Endothelial cell of umbilical vein (primary cell): ENCODE results near the gene ATP5IF1. TPM values are rescaled to one million over a fixed set of nuclear protein-coding genes. Genes with fewer than 3 reads are reported as not detected.

Experiments used
- BruUV-seq: library from RNA; stranded (reverse); fragments of 400-500 nt; replicated peaks from 2 replicates; lab custom pipeline; 2021; lab: Mats Ljungman, UMichigan
- CTCF ChIA-PET: fragments of 300-600, 350-600 bp; sonication (Branson Sonifier 250); formaldehyde crosslinking; loops from one replicate; lab custom pipeline; 2021; ENCODE audit warnings: antibody characterized with exemption, inconsistent platforms; lab: Charles Lee
- POLR2A ChIA-PET: fragments of 300-600, 350-600 bp; sonication (Branson Sonifier 250); formaldehyde crosslinking; loops from one replicate; lab custom pipeline; 2021; ENCODE audit warnings: antibody characterized with exemption, inconsistent platforms; lab: Charles Lee
- DNase-seq: peaks from one replicate; pipeline ENCODE4 v3.0.0-alpha.2; 2011; ENCODE audit warnings: low read depth, low spot score
- FAIRE-seq: peaks from 2 replicates; lab custom pipeline; 2011; peaks lifted over from hg19 to GRCh38; lab: Jason Lieb, UNC
- H2AFZ ChIP-seq: 2 replicates; pipeline ENCODE4 v1.6.0; 2012; ENCODE audit warnings: low read depth, low read length, control low read depth, inconsistent platforms
- H3K27ac ChIP-seq: 2 replicates; pipeline ENCODE4 v1.5.1; 2011; ENCODE audit warnings: low read depth, mild to moderate bottlenecking, control low read depth, low read length, moderate library complexity; ENCODE audit not compliant: insufficient read depth
- H3K27me3 ChIP-seq, 2 experiments: 2 replicates each; pipeline versions ENCODE4 v1.6.0 to v1.6.1; 2011; ENCODE audit warnings: low read length in 2 of 2, mixed read lengths in 1 of 2; ENCODE audit not compliant: control insufficient read depth in 2 of 2, insufficient read depth in 2 of 2
- H3K36me3 ChIP-seq, 2 experiments: 2 replicates in 1 of 2; 3 replicates in 1 of 2; pipeline ENCODE4 v1.5.1; 2011; ENCODE audit warnings: low read length in 2 of 2, mild to moderate bottlenecking in 1 of 2, moderate library complexity in 1 of 2; ENCODE audit not compliant: control insufficient read depth in 2 of 2, insufficient read depth in 2 of 2; ENCODE audit errors: extremely low read depth in 1 of 2
- H3K4me1 ChIP-seq: 3 replicates; pipeline ENCODE4 v1.5.1; 2011; ENCODE audit warnings: mild to moderate bottlenecking, low read length; ENCODE audit not compliant: control insufficient read depth, insufficient read depth; ENCODE audit errors: extremely low read depth
- H3K4me2 ChIP-seq: 2 replicates; pipeline ENCODE4 v1.6.1; 2011; ENCODE audit warnings: low read length, control low read depth, mixed read lengths; ENCODE audit not compliant: insufficient read depth
- H3K4me3 ChIP-seq, 3 experiments: fragments of 200-600 bp in 1 of 3; sonication (generic), shearing (Covaris generic) in 1 of 3; replicated peaks in 1 of 3; 2 replicates each; pipeline ENCODE4 v1.5.1; 2011 to 2016; ENCODE audit warnings: control low read depth in 3 of 3, low read length in 3 of 3, mild to moderate bottlenecking in 2 of 3, inconsistent platforms in 1 of 3, low read depth in 1 of 3, moderate library complexity in 1 of 3; ENCODE audit not compliant: insufficient read depth in 1 of 3
- H3K79me2 ChIP-seq: 2 replicates; pipeline ENCODE4 v1.6.0; 2012; ENCODE audit warnings: low read length, inconsistent platforms; ENCODE audit not compliant: control insufficient read depth, insufficient read depth
- H3K9ac ChIP-seq: replicated peaks from 2 replicates; pipeline ENCODE3; 2011; ENCODE audit warnings: low read length, control low read depth; ENCODE audit not compliant: insufficient read depth; ENCODE audit errors: extremely low read depth
- H3K9me1 ChIP-seq: replicated peaks from 3 replicates; pipeline ENCODE4 v1.6.0; 2011; ENCODE audit warnings: mild to moderate bottlenecking, low read length; ENCODE audit not compliant: control insufficient read depth, insufficient read depth; ENCODE audit errors: extremely low read depth
- H3K9me3 ChIP-seq: replicated peaks from 2 replicates; pipeline ENCODE4 v1.5.1; 2012; ENCODE audit warnings: low read length, inconsistent platforms; ENCODE audit not compliant: control insufficient read depth, insufficient read depth
- H4K20me1 ChIP-seq: replicated peaks from 2 replicates; pipeline ENCODE3; 2011; ENCODE audit warnings: mild to moderate bottlenecking, low read length; ENCODE audit not compliant: control insufficient read depth, insufficient read depth; ENCODE audit errors: extremely low read depth
- CTCF ChIP-seq, 2 donors: IDR thresholded peaks; 1 replicate in 1 of 2; 2 replicates in 1 of 2; pipeline ENCODE4 v1.5.1; 2011; ENCODE audit warnings: low read length in 2 of 2, mild to moderate bottlenecking in 2 of 2, moderate library complexity in 2 of 2, control low read depth in 1 of 2, inconsistent platforms in 1 of 2, low read depth in 1 of 2; ENCODE audit not compliant: insufficient read depth in 1 of 2; ENCODE audit errors: extremely low read depth in 1 of 2
- EZH2 ChIP-seq: IDR thresholded peaks from 2 replicates; pipeline ENCODE4 v1.6.1; 2012; ENCODE audit warnings: borderline replicate concordance, low read depth, mild to moderate bottlenecking, moderate library complexity, low read length, inconsistent platforms; ENCODE audit not compliant: severe bottlenecking
- FOS ChIP-seq: IDR thresholded peaks from 2 replicates; pipeline ENCODE4 v1.6.1; 2011; ENCODE audit warnings: mild to moderate bottlenecking, low read length, moderate library complexity, borderline replicate concordance; ENCODE audit not compliant: insufficient read depth
- GATA2 ChIP-seq: IDR thresholded peaks from 2 replicates; pipeline ENCODE4 v1.7.0; 2011; ENCODE audit warnings: low read depth, mild to moderate bottlenecking, moderate library complexity, mixed read lengths, low read length; ENCODE audit not compliant: insufficient read length, insufficient read depth
- JUN ChIP-seq: IDR thresholded peaks from 2 replicates; pipeline ENCODE4 v1.6.1; 2011; ENCODE audit warnings: borderline replicate concordance, low read depth; ENCODE audit not compliant: insufficient read length, insufficient read depth
- MAX ChIP-seq: IDR thresholded peaks from 2 replicates; pipeline ENCODE4 v1.6.1; 2011; ENCODE audit not compliant: insufficient read depth, insufficient read length
- MYC ChIP-seq: IDR thresholded peaks from one replicate; pipeline ENCODE4 v1.6.1; 2011; ENCODE audit warnings: mild to moderate bottlenecking, low read depth, low read length
- POLR2A ChIP-seq: IDR thresholded peaks from 2 replicates; pipeline ENCODE4 v1.6.1; 2012; ENCODE audit warnings: low read depth, mild to moderate bottlenecking, control low read depth, low read length
- POLR2AphosphoS5 ChIP-seq: IDR thresholded peaks from 2 replicates; pipeline ENCODE4 v1.6.1; 2012; ENCODE audit warnings: low read depth, mild to moderate bottlenecking, control low read depth, low read length, moderate library complexity; ENCODE audit not compliant: insufficient read depth
- dilution Hi-C: fragments of 300-500 bp; cut with MboI; formaldehyde crosslinking; loops from one replicate; pipeline ENCODE4 v1.15.0; 2019; ENCODE audit warnings: low sequenced_read_pairs; ENCODE audit not compliant: extremely low pct_ligation_motif_present
- intact Hi-C: fragments of 100-400 bp; cut with micrococcal nuclease; formaldehyde crosslinking; loops from one replicate; pipeline ENCODE4 v1.10.0; 2022
- polyA plus RNA-seq, 4 experiments: library from polyadenylated mRNA; depleted of rRNA in 3 of 4; stranded (reverse) in 3 of 4; unstranded in 1 of 4; fragments of >200 nt; gene quantifications; 2 replicates each; pipeline versions ENCODE4 v1.2.1 to v1.2.3, GENCODE V29; 2011 to 2012; ENCODE audit warnings: missing spikeins in 1 of 4
- total RNA-seq: library from RNA; stranded (reverse); gene quantifications from 2 replicates; pipeline ENCODE4 v1.2.3, GENCODE V29; 2021

Gene ATP5IF1
- total and polyA plus RNA-seq, 2 donors (not counting 3 experiments of a cell fraction or from before 2014, with no cell fraction given), result 133 to 243 TPM

- no peaks in the 10 kb centered on the region for H3K9me3 ChIP-seq
- peaks cover 2 to 7% of the 10 kb centered on the region in 2 experiments for H3K36me3 ChIP-seq
- H3K4me1 ChIP-seq, result no peaks in the 10 kb centered on the region
- no peak overlapping the region for H3K27ac ChIP-seq
- no TSS peak for BruUV-seq
- H3K9ac ChIP-seq, result no peak overlapping the region
- dilution Hi-C loops (loop anchor here (25.0 kb wide), 1 partner anchor 345 kb away; no protein-coding TSS in a partner anchor), intact Hi-C loops (no loop called here)
- H3K9me1 ChIP-seq, result no peaks in the 10 kb centered on the region
- H3K4me3 ChIP-seq, result no peak overlapping the region
- TF ChIP-seq EZH2 (no peak), FOS (no peak), POLR2AphosphoS5 (no peak), MYC (no peak), GATA2 (no peak), JUN (no peak), MAX (no peak)
- no peaks in the 10 kb centered on the region for H3K27me3 ChIP-seq
- FAIRE-seq, result no peak
- CTCF ChIA-PET, result interaction anchor here (1.3 to 2.1 kb wide), 2 partner anchors 10 to 19 kb away, joined by 3 to 14 read pairs; no protein-coding TSS in a partner anchor
- H4K20me1 ChIP-seq, result peaks cover 5% of the 10 kb centered on the region
- no peak overlapping the region for H2AFZ ChIP-seq
- DNase-seq, result no peak
- H3K4me2 ChIP-seq, result no peak overlapping the region
- POLR2A ChIA-PET, result no interaction called here
- peaks cover 52% of the 10 kb centered on the region for H3K79me2 ChIP-seq
Observed at GRCh38 chr1:28267633-28268032, 31.7 kb downstream of the ATP5IF1 start.

GRCh38 chr1:28269529-28269928 is 33.6 kb downstream of the ATP5IF1 start:
- no peak overlapping the region for H2AFZ ChIP-seq
- peaks cover 5% of the 10 kb centered on the region for H4K20me1 ChIP-seq
- TF ChIP-seq POLR2A (no peak), JUN (no peak), POLR2AphosphoS5 (no peak), CTCF (IDR thresholded peaks at IDR 0.05; ENCODE audit: extremely low read depth in 1 of 2, insufficient read depth in 1 of 2, low read depth in 1 of 2, low read length in 2 of 2) (no peak), EZH2 (no peak), MYC (no peak), MAX (no peak), GATA2 (no peak), FOS (no peak)
- no peak overlapping the region for H3K4me2 ChIP-seq
- dilution Hi-C loops, result loop anchor here (25.0 kb wide), 1 partner anchor 343 kb away; no protein-coding TSS in a partner anchor
- no peak overlapping the region for H3K9ac ChIP-seq
- ChIA-PET POLR2A (no interaction called here), CTCF (interaction anchor here (0.9 to 3.1 kb wide), 3 partner anchors 10 to 21 kb away, joined by 3 to 17 read pairs (median 3); no protein-coding TSS in a partner anchor)
- BruUV-seq, result no TSS peak
- no peaks in the 10 kb centered on the region for H3K27me3 ChIP-seq
- FAIRE-seq (no peak), DNase-seq (no peak)
- no peaks in the 10 kb centered on the region for H3K9me3 ChIP-seq
- H3K36me3 ChIP-seq, result peaks cover 5 to 17% of the 10 kb centered on the region in 2 experiments
- intact Hi-C loops, result no loop called here
- H3K4me3 ChIP-seq, result no peak overlapping the region
- H3K4me1 ChIP-seq, result peaks cover 3% of the 10 kb centered on the region
- no peaks in the 10 kb centered on the region for H3K9me1 ChIP-seq
- peaks cover 37% of the 10 kb centered on the region for H3K79me2 ChIP-seq
- no peak overlapping the region for H3K27ac ChIP-seq
